Heart left ventricle (tissue), 16 donors: ENCODE measurements around the gene ASIC4. TPM values are rescaled to one million over a fixed set of nuclear protein-coding genes. Genes with fewer than 3 reads are reported as not detected.

ENCODE experiments used
- ATAC-seq, 4 donors: fragments of 200-7000 bp; cut with Tn5 transposase; one replicate each; pipeline ENCODE4 v1.9.1; 2020 to 2022; ENCODE audit warnings: moderate library complexity in 4 of 4, mild to moderate bottlenecking in 3 of 4, moderate number of reproducible peaks in 1 of 4
- DNase-seq, 5 donors: peaks; one replicate each; pipeline ENCODE4 v3.0.0-alpha.2; 2020
- H3K27ac ChIP-seq, 12 donors: fragments of 200-600 bp; sonication (generic) in 4 of 12; one replicate each; pipeline versions ENCODE4 v1.5.0 to v1.8.0; 2016 to 2022; ENCODE audit warnings: mild to moderate bottlenecking in 2 of 12
- H3K27me3 ChIP-seq, 9 donors: fragments of 200-600 bp; sonication (generic) in 2 of 9; one replicate each; pipeline versions ENCODE4 v1.5.1 to v1.8.0; 2016 to 2022; ENCODE audit warnings: mild to moderate bottlenecking in 3 of 9
- H3K36me3 ChIP-seq, 9 donors: fragments of 200-600 bp; sonication (generic) in 2 of 9; one replicate each; pipeline versions ENCODE4 v1.5.0 to v1.8.0; 2018 to 2022; ENCODE audit warnings: mild to moderate bottlenecking in 2 of 9
- H3K4me1 ChIP-seq, 12 donors: fragments of 200-600 bp; sonication (generic) in 4 of 12; one replicate each; pipeline versions ENCODE4 v1.5.0 to v1.8.0; 2016 to 2022; ENCODE audit warnings: mild to moderate bottlenecking in 3 of 12
- H3K4me3 ChIP-seq, 12 donors: fragments of 200-600 bp; sonication (generic) in 4 of 12; one replicate each; pipeline versions ENCODE4 v1.5.0 to v1.8.0; 2017 to 2022; ENCODE audit warnings: mild to moderate bottlenecking in 9 of 12, moderate library complexity in 4 of 12
- H3K9me3 ChIP-seq, 12 donors: fragments of 200-600 bp; sonication (generic) in 4 of 12; one replicate each; pipeline versions ENCODE4 v1.5.0 to v1.8.0; 2016 to 2022; ENCODE audit warnings: mild to moderate bottlenecking in 1 of 12
- CTCF ChIP-seq, 12 donors: fragments of 200-600 bp; sonication (generic) in 4 of 12; IDR thresholded peaks; one replicate each; pipeline versions ENCODE4 v1.5.0 to v1.8.0; 2018 to 2022; ENCODE audit warnings: antibody characterized with exemption in 12 of 12, mild to moderate bottlenecking in 5 of 12
- POLR2A ChIP-seq, 2 donors: fragments of 450-650 bp; IDR thresholded peaks; one replicate each; pipeline ENCODE4 v1.6.1; 2017; ENCODE audit warnings: antibody characterized with exemption in 2 of 2, mild to moderate bottlenecking in 2 of 2, moderate library complexity in 2 of 2
- WGBS, 4 donors: extraction: QIAGEN DNeasy Blood & Tissue Kit in 2 of 4; methylation state at CpG; one replicate each; pipeline versions ENCODE4 v1.1.5 to v1.1.7; 2013 to 2018; 5-methylcytosine and 5-hydroxymethylcytosine counted together
- intact Hi-C, 10 donors: fragments of 100-400 bp; cut with DNase I; formaldehyde crosslinking; loops; one replicate each; pipeline versions ENCODE4 v1.11.1 to v1.14.2; 2022
- polyA plus RNA-seq, 2 donors: library from polyadenylated mRNA; stranded (reverse); fragments of 200-250 nt; gene quantifications; one replicate each; pipeline ENCODE4 v1.2.3, GENCODE V29; 2013
- total RNA-seq, 9 donors: library from RNA; depleted of rRNA in 2 of 9; stranded (reverse); fragments of >200 nt in 2 of 9; fragmentation: NEBNext Ultra II Directional in 3 of 9; extraction: Animal tissue kit (Norgen Biotek cat#: 25700) in 3 of 9; gene quantifications; one replicate each; pipeline versions ENCODE4 v1.1.0 to v1.2.4, GENCODE V29; 2016 to 2023
- donor health status: ischemic (EF 13 %, LVEDD 7.1; RV severe dilation, severe dysfunction).
- donor health status: healthy with polysubstance abuse.
- donor health status: DM: no; HTN: yes; CAD: no.
- donor health status: DM: no; HTN: no; CAD: no.
- donor health status: ischemic (EF 25% LVEDD 6.9; RV normal size, moderate dysfunction).
- donor health status: ischemic (EF 25% LVEDD 5.7; RV mildly dilated, moderate dysfunction).
- donor health status: healthy.
- donor health status: DM: yes; HTN: yes; CAD: no.
- donor health status: ischemic (EF 35%, LVEDD 5.7; RV mildly dilated, moderate dysfunction).
- donor health status: nonischemic (EF 11% LVEDD 7.7; RV severe dilation, severe dysfunction).
- donor health status: DM: yes; HTN: yes; CAD: no.
- donor health status: PGD.
- donor health status: ischemic (EF 29% LVEDD 5.4; RV normal size, mild dysfunction).
- donor health status: nonischemic (EF 23%, LVEDD 6.1; RV moderate dilation, normal function).

The ASIC4 gene
- total and polyA plus RNA-seq, 11 donors = 0.03 to 0.10 (median 0.08) TPM; not detected in 8

- DNase-seq = no peak
- no peak for TF ChIP-seq CTCF (IDR thresholded peaks at IDR 0.05)
- no peak for TF ChIP-seq POLR2A (IDR thresholded peaks at IDR 0.05)
- Histone ChIP-seq H3K36me3 (peaks cover 0 to 32% (median 27%) of the 10 kb centered on the region in 9 donors), H3K9me3 (no peaks in the 10 kb centered on the region), H3K27ac (no peak overlapping the region), H3K4me3 (no peak overlapping the region), H3K27me3 (peaks cover 0 to 21% (median 0%) of the 10 kb centered on the region in 9 donors), H3K4me1 (peaks cover 0 to 54% (median 30%) of the 10 kb centered on the region in 12 donors)
- intact Hi-C loops = loop anchor here in 8 of 10 donors (5.0 to 10.0 kb wide), 5 partner anchors 57 to 152 kb away; partner anchors contain the start of gene STK11IP (in 1 of the 8)
- 93 to 95% (median 94%) methylated on average over 31 to 46 of the region's 46 CpGs for WGBS, 4 donors
- ATAC-seq = no peak
Measured at GRCh38 chr2:219539926-219540678, 25.8 kb downstream of the ASIC4 start.

- H3K9me3 ChIP-seq = no peaks in the 10 kb centered on the region
- intact Hi-C loops = loop anchor here in 7 of 10 donors (1.0 to 10.0 kb wide), 6 partner anchors 56 to 151 kb away; partner anchors contain the start of gene STK11IP (in 1 of the 7)
- WGBS, 4 donors = 86 to 92% (median 89%) methylated on average over 12 of the region's 12 CpGs
- peaks cover 0 to 21% (median 0%) of the 10 kb centered on the region in 9 donors for H3K27me3 ChIP-seq
- ATAC-seq = no peak
- peaks cover 0 to 54% (median 30%) of the 10 kb centered on the region in 12 donors for H3K4me1 ChIP-seq
- DNase-seq = no peak
- TF ChIP-seq CTCF (IDR thresholded peaks at IDR 0.05) (no peak), POLR2A (IDR thresholded peaks at IDR 0.05) (no peak)
- H3K4me3 ChIP-seq = no peak overlapping the region
- peak overlapping the region in 1 of 12 donors; percentile 91 for H3K27ac ChIP-seq
- H3K36me3 ChIP-seq = peaks cover 0 to 32% (median 27%) of the 10 kb centered on the region in 9 donors
Measured at GRCh38 chr2:219540784-219541504, 26.7 kb downstream of the ASIC4 start.

GRCh38 chr2:219541611-219542180 is 27.4 kb downstream of the ASIC4 start:
- peaks cover 0 to 54% (median 30%) of the 10 kb centered on the region in 12 donors for H3K4me1 ChIP-seq
- 3 to 13% (median 11%) methylated on average over 4 to 48 of the region's 48 CpGs for WGBS, 4 donors
- peaks cover 0 to 32% (median 27%) of the 10 kb centered on the region in 9 donors for H3K36me3 ChIP-seq
- DNase-seq (peak; percentile 70 to 88 (median 81)), ATAC-seq (peak in 3 of 4 donors; percentile 2 to 5 (median 2))
- peak overlapping the region in 9 of 12 donors; percentile 16 to 92 (median 57) for H3K4me3 ChIP-seq
- TF ChIP-seq POLR2A (IDR thresholded peaks at IDR 0.05) (peak in 1 of 2 donors; percentile 19), CTCF (IDR thresholded peaks at IDR 0.05) (peak; percentile 73 to 95 (median 84))
- peaks cover 0 to 21% (median 0%) of the 10 kb centered on the region in 9 donors for H3K27me3 ChIP-seq
- H3K27ac ChIP-seq = peak overlapping the region in 6 of 12 donors; percentile 24 to 94 (median 89)
- H3K9me3 ChIP-seq = no peaks in the 10 kb centered on the region
- intact Hi-C loops = loop anchor here (1.0 to 10.0 kb wide), 11 partner anchors 56 to 151 kb away; partner anchors contain the start of gene STK11IP (in 1 of the 10)
